HG03571 (cell line): ENCODE measurements around the gene MAOA.

Experiments used
- ATAC-seq: cut with Tn5 transposase; IDR thresholded peaks from one replicate; pipeline ENCODE4 v1.9.1; 2021; ENCODE audit not compliant: unreplicated experiment

The MAOA gene

GRCh38 chrX:43745938-43746721 is 90.0 kb downstream of the MAOA start:
- no peak for ATAC-seq

- no peak for ATAC-seq
Measured at GRCh38 chrX:43747476-43747875, 91.4 kb downstream of the MAOA start.

DNA sequence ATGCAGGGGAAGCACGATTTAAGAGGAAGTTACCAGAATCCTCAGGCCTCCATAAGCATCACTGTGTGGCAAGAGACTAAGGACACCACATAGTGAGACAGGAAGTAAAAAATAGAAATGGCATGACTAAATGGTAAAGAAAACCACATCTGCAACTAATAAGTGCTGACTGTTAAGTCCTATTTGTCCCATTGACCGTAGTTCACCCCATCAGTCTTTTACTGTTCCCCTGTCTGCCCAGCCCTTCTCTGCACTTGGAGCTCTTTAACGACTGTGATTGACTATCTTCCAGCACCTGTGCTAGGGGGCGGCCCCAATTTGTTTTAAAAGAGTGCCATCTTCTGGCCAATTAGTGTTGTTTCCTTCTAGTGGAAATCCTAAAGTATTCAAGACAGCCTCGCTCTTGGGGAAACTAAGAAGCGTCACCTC is 94.2 kb downstream of the MAOA start:
- no peak for ATAC-seq

DNA sequence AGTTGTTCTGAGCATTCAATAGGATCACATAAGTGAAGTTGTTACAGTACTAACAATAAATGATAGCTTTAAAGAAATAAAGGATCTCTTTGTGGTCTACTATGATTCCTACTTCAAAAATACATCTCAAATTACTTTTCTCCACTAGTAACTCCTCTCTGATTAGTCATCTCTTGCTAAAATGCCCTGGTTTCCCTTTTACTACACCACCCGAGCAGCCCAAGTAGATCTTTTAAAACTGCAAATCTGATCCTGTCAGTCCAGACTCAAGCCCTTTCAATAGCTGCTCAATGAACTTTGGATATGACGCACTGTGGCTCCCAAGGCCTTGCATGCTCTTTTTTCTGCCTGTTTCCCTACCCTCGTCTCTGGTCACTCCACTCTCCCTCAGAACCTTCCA is 97.5 kb downstream of the MAOA start:
- ATAC-seq = no peak

- no peak for ATAC-seq
Measured at GRCh38 chrX:43756076-43756475, 100.0 kb downstream of the MAOA start.

- no peak for ATAC-seq
Measured at GRCh38 chrX:43758044-43758443, 101.9 kb downstream of the MAOA start.

GRCh38 chrX:43785930-43786591 is 130.0 kb downstream of the MAOA start:
- no peak for ATAC-seq
